ENCODE measurements around the gene CCDC178.

Gene CCDC178

DNA sequence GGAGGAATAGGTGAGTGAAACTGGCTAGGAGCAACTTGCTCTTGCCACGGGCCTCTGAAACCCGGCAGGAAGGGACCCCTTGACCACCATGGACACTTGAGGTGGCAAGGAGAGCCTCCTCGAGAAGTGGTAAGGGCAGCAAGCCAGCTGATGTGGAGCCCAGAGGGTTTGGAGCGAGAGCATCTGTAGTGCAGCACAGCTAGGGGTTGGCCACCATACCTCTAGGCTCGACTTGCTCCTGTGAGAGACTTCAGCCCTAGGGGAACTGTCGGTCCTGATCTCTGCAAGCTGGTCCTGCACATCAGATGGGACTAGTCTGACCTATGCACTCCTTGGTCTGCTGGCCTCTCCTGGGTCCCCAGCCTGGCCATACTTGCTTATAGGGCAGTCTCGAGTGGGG is 158.4 kb downstream of the CCDC178 start:
- no peak overlapping the region for H3K27ac ChIP-seq
- TF ChIP-seq, protein P1, sequence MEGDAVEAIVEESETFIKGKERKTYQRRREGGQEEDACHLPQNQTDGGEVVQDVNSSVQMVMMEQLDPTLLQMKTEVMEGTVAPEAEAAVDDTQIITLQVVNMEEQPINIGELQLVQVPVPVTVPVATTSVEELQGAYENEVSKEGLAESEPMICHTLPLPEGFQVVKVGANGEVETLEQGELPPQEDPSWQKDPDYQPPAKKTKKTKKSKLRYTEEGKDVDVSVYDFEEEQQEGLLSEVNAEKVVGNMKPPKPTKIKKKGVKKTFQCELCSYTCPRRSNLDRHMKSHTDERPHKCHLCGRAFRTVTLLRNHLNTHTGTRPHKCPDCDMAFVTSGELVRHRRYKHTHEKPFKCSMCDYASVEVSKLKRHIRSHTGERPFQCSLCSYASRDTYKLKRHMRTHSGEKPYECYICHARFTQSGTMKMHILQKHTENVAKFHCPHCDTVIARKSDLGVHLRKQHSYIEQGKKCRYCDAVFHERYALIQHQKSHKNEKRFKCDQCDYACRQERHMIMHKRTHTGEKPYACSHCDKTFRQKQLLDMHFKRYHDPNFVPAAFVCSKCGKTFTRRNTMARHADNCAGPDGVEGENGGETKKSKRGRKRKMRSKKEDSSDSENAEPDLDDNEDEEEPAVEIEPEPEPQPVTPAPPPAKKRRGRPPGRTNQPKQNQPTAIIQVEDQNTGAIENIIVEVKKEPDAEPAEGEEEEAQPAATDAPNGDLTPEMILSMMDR (conservative IDR thresholded peaks at IDR 0.05): no peak

DNA sequence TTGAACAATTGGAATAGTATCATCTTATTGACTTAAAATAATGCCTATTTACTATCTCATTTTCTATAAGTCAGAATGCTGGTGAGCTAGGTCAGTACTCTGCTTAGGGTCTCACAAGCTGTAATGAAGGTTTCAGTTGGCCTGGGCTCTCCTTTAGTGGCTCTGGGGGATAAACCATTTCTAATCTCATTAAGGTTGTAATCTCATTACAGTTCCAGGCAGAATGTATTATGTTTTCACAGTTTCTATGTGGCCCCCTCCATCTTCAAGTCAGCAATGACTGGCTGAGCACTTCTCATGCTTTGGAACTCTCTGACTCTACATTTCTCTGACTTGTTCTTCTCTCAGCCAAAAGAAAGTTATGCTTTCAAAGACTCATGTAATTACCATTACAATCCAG is 163.1 kb downstream of the CCDC178 start:
- no peak overlapping the region for H3K27ac ChIP-seq
- TF ChIP-seq, protein P1 (conservative IDR thresholded peaks at IDR 0.05): no peak

DNA sequence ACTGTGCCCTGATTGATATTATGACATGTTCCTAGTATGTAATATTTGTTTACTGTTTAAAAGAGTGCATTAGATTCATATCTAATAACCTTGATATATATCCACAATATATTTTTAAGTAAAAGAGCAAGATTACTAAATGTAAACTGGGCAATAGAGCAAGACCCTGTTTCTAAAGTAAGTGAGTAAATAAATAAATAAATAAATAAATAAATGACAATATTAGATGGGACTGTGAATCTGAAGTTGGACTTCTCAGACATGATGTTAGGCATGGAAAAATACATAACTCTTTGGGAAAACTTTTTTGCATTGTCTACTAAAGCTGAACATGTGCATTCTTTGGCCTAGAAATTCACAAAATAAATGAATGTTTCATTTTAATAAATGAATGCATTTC is 164.7 kb downstream of the CCDC178 start:
- H3K27ac ChIP-seq: no peak overlapping the region
- TF ChIP-seq, protein P1 (conservative IDR thresholded peaks at IDR 0.05): no peak

DNA sequence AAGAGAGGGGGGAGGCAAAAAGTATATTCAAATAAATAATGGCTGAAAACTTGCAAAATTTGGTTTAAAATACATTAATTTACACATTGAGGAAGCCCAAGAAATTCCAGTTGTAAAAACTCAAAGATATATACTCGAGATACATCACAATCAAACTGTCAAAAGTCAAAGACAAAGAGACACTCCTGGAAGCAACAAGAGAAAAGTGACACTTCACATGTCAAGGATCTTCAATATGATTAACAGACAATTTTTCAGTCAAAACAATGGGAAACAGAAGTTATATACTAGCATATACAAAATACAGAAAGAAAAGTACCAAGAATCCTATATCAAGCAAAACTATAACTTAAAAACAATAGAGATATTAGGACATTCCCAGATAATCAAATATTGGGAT is 170.2 kb downstream of the CCDC178 start:
- no peak overlapping the region for H3K27ac ChIP-seq
- TF ChIP-seq, protein P1 (conservative IDR thresholded peaks at IDR 0.05): no peak

DNA sequence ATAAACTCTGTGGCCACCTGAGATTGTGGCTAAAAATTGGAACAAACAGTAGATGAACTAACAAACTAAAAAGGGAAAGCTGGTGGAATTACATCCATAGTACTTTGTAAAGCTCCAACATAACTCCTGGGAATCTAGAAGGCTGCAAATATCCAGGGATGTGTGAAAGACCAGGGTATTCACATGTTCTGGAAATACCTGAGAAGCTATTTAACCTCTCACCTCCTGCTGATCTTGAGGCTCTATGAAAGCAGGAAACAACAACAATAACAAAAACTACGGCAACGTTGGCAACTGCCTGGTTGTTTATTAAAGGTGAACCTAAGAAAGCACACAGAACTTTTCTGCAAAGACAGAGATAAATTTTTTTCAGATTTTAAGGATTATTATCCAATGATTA is 171.3 kb downstream of the CCDC178 start:
- TF ChIP-seq, protein P1 (conservative IDR thresholded peaks at IDR 0.05): no peak
- no peak overlapping the region for H3K27ac ChIP-seq

DNA sequence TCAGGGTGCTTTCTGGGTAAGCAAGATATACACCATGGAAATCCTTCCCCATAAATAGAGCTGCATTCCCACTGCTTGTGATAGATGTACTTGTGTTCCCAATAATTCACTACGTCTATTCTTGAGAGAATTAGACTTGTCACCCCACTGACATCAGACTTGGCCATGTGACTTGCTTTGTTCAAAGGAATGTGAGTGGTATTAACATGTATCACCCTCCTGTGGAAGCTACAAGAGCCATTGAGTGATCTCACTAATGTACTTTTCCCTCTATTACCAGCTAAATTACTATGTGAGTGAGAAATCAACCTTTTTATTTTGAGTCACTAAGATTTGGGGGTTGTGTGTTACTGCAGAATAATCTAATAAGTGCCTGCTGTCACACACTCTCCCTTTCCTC is 176.0 kb downstream of the CCDC178 start:
- TF ChIP-seq, protein P1 (conservative IDR thresholded peaks at IDR 0.05): no peak
- H3K27ac ChIP-seq: no peak overlapping the region

DNA sequence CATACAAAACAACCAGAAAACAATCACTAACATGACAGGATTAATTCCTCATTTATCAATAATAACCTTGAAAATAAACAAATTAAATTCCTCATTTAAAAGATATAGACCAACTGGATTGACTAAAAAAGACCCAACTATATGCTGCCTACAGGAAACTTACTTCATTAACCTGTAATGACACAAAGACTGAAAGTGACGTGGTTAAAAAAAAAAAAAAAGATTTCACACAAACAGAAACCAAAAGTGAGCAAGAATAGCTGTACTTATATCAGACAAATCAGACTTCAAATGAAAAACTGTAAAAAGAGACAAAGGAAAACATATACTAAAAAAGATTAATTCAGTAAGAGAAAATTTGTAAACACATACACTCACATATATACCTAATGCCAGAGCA is 201.2 kb downstream of the CCDC178 start:
- H3K27ac ChIP-seq: no peak overlapping the region
- TF ChIP-seq, protein P1 (conservative IDR thresholded peaks at IDR 0.05): no peak

DNA sequence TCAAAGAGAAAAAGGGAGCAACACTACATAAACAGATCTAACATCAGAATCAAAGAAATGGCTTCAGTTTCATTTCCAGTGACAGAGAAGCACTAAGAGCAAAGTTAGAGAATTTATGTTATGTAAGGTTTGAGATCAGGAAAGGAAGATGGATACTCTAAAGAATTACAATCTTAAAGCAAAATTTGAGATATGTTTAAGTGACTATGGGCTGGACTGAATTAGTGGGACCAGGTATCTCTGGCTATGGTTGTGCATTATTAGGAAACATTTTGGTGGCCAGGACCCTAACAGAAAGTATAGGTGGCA is 208.2 kb downstream of the CCDC178 start:
- TF ChIP-seq, protein P1 (conservative IDR thresholded peaks at IDR 0.05): peak; percentile 64
- no peak overlapping the region for H3K27ac ChIP-seq

Measured in VCaP (cell line).